Suppressor macrophage treated with lipopolysaccharide for 1 hour (primary cell): ENCODE results near the gene MIEF1.

Source experiments
- DNase-seq, 3 donors: peaks; one replicate each; pipeline ENCODE4 v3.0.0-alpha.2; 2020 to 2022

MIEF1 gene

DNA sequence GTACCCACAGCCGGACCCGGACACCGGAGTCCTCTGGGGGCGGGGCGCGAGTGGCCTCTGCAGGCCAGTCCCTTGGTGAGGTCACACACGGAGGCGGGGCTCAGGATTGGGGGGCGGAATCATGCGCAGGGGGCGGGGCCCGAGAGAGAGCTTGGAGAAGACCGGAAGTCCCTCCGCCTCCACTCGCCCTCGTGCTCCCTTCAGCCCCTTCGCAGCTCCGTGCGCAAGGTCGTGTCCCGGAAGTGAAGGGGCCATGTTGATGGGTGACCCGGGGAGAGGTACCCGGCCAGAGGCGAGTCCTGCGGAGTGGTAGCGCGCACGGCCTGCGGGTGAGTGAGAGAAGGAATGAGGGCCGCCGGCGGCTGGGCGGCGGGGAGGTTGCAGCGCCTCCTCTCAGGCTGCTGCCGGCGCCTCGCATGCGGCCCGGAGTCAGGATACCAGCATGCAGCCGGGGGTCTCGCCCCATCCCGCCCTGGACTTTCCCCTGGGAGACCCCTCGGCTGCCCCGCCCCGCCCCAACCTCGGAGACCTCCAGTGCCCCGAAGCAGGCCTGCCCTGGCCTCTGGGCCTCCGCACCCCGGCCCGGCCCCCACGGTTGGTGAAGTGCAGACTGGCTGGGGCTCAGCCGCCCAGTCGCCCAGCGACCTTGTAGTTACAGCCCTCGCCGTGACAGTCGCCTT is at the start of gene MIEF1:
TSS of gene MIEF1 (plus strand) at position 182 of the 680 bp plus-strand sequence. CDS start 9,005 bp downstream, outside the sequence.
- DNase-seq, result peak; percentile 97 to 99 (median 99)

DNA sequence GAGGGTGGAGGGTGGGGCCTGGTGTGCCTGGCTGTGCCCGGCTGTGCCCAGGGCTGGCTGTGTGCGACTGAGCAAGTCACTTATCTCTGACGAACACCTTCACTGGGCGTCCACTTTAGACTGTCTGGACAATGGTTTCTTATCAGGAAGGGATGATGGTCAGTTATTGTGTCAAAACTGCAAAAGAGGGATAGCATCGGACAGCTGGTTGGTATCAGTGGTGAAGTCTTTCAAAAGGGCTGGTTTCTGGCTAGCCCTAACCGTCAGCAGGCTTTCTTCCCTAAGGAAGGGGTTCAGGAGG is 49.4 kb upstream of the MIEF1 start:
- no peak for DNase-seq

DNA sequence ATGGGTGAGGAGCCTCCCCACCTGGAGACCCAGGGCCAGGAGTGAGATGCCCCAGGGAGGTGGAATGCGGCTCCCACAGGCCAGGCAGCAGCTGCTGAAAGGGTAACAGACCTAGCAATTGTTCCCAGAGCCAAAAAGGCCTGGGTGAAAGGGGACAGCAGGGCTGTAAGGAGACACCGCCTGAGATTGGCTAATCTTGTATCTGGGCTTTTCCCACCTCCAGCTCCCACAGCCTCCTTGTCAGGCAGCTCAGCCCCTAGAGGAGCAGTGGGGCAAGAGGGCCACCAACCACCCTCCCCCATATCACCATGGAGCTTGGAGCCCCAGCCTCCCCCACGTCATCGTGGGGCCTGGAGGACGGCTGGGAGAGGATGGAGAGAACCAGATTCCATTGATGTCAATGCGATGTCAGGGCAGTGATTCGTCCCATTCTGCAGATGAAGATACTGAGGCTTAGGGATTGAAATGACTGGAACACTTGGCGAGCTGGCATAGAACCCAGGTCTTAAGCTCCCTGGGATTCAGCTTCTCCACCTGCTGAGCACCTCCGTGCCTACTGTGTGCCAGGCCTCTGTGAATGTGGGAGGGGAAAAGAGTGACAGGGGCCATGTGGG is 48.2 kb upstream of the MIEF1 start:
- DNase-seq, result peak in 1 of 3 donors; percentile 20

DNA sequence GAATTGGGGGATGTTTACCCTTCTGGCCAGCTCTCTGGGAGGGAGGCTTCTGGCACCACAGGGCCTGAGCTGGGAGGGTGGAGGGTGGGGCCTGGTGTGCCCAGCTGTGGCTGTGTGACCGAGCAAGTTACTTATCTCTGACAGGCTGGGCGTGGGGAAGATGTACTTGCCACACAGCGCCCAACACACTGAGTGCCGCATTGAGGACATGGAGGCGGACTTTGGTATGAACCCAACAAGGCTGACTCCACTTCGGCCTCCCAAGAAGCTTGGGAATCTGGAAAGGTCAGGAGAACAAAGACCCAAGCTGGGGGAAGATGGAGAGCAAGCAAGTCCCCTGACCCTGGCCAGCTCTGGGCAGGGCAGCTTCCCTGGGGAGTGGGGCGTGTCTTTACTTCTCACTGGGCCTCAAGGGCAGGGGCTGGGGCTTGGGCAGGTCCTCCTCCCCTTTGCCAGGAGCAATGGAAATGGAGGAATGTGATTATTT is 47.7 kb upstream of the MIEF1 start:
- DNase-seq, result no peak

DNA sequence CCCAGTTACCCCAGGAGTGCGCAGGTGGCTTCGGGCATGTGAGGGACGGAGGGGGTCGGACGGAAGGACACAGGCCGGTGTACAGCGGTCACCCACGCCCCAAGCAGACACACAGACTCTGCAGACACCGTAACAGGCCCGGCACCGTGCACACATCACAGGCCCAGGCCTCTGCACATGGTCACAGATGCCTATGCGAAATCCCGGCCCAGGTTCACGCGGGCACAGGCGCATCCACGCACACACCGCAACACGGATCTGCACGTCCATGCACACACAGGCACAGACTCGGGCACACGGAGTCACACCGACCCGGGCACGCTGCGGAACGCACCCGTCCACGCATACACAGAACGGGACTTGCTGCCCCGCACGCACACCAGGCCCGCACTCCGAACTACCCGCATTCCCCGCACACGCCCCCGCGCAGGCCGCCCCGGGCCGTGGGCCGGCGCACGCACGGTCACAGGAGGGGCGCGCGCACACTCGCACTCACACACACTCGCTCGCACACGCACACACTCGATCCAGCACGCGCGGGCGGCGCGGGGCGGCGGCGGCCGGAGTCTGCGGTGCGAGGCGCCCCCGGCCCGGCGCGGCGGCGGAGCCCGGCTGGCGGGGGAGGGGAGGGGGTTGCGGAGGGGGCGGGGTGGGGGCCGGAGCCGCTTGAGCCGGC is 45.4 kb upstream of the MIEF1 start, which contains the start of gene MGAT3:
TSS of gene MGAT3 (plus strand) at position 491 of the 676 bp plus-strand sequence. CDS start 30,336 bp downstream, outside the sequence.
- DNase-seq, result no peak

DNA sequence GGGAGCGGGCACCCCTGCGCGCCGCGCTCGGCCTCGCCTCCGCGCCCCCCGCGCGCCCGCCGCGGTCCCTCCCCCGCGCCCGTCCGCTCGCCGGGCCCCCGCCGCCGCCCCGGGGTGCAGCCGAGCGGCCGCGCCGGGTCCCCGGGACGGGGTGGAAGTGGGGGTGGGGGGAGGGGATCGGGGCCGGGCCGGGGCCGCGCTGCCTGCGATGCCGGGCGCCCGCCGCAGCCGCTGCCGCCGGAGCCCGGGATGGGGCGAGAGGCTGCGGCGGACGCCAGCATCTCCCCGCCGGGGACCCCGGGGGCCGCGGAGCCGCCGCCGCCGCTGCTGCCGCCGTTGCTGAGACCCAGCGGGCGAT is 44.9 kb upstream of the MIEF1 start:
- peak in 1 of 3 donors; percentile 37 for DNase-seq

DNA sequence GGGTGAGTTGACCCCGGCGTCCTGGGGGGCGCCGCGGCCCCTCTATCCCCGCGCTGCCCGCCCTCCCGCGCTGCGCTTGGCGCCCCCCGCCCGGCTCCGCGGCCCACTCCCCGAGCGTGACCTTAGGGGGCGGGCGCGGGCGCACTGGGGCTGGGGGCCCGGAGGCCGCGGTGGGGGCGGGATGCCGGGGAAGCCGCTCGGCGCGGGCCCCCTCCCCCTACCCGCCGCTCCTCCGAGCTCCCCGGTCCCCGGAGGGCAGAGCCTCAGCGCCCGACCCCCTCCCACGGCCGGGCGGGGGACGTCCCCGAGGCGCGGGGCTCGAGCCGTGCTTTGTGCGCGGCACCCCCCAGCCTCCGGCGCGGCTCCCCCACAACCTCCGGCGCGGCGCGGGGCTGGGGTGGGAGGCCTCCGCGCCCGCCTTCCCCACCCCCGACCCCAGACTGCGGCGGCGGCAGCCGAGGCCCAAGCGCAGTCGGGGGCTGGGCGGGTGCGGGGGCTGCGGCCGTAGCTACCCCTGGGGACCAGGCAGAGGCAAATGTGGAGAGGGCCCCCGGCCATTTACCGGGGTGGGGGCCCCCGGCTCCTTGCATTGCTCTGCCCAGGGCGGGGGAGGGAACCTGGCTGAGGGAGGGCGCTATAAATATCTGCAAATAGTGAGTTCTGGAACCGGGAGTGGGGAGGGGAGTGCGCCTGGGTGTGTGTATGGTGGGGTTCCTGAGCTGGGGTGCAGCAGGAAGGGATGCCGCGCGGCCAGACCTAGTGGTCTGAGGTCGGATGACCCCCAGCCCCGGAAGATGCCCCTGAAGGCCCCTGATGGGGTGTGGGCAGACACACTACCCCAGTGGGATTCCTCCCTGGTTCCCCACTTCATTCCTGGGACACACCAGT is 44.3 kb upstream of the MIEF1 start:
- DNase-seq, result no peak

DNA sequence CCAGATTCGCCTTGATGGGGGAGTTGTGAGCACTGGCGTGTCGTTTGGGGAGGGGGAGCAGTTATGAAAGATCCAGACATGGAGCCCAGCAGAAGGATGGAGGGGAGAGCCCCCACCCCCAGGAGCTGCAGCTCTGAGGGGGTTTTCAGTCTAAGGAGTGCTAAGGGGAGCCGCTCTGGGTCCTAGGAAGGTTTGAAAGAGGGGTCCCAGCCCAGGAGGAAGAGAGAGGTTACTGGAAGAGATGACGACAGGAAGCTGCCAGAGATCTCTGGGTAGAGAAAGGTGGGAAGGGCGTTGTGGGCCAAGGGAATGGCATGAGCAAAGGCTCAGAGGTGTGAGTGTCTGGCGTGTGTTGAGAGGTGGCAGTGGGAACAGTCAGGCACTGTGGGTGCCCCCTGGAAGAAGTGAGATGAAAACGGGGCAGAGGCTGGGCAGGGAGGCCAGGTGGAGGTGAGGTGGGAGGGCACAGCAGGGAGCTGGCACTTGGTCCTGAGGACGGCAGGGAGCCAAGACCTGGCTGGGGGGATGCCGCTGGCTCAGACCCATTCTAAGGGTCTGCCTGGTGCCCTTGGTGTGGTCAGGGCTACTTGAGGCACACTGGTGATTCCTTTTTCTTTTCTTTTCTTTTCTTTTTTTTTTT is 43.5 kb upstream of the MIEF1 start:
- DNase-seq, result no peak

DNA sequence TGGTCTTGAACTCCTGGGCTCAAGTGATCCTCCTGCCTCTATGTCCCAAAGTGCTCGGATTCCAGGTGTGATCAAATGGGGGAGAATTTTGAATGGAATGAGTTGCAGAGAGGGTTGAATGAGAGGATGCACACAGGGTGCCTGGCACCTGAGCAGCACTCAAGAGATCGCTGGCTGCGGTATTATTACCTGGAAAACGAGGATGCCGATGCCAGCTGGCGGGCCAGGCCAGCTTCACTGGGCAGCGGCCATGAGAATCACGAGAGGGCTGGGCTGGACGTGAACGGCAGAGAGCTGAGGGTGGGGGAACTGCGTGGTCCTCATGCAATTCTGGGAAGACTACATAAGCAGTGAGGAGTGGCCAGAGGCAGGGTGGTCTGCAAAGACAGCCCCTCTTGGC is 42.4 kb upstream of the MIEF1 start:
- no peak for DNase-seq

DNA sequence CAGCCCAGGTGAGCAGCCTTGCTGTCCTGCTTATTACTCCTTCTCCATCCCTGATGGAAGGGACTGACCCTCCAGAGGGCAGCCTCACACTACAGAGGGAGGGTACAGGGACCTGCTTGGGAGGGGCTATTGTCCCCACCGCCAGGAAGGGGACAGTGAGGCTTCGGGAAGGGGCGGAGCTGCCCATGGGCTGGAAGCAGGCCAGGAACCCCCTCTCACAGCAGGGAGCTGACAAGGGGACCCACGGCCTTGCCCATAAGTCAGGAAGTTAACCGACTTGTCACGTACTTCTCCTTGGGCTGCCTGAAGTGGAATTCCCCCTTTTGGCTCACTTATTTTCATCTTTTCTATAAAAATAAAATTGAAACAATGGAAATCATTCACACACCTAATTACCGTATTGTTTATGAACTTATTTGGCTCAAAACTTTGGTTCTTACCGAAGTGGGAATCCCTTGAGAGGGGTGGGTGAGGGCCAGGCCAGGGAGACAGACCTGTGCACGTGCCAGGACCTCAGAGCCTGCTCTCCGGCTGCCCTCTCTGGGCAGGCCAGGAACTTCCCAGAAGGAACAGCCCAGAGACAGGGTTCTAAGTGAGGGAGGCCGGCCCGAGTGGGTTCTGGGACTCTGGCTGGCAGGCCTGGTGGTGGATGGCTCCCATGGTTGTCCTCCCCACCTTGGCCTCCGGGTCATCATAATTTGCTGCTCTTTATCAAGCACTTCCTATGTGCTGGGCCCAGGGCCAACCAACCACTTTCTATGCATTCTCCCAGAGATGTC is 39.5 kb upstream of the MIEF1 start:
- DNase-seq, result peak; percentile 62 to 69 (median 66)

DNA sequence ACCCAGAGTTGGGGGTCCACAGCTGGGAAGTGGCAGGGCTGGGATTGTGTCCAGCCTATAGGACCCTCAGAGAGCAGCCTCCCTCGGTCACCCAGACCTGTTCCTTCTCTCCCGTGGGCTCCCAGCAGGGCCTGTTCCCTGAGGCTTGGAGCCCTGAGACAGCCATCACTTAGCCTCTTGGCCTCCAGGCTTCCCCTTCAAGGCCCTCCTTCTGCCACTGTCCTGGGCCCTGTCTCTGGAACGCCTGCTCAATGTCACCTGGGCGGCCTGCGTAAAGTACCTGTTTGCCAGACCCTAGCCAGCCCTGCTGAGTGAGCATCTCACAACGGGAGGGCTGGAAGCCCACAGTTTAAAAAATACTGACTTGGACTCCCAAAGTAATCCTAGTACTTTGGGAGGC is 38.8 kb upstream of the MIEF1 start:
- DNase-seq, result no peak

DNA sequence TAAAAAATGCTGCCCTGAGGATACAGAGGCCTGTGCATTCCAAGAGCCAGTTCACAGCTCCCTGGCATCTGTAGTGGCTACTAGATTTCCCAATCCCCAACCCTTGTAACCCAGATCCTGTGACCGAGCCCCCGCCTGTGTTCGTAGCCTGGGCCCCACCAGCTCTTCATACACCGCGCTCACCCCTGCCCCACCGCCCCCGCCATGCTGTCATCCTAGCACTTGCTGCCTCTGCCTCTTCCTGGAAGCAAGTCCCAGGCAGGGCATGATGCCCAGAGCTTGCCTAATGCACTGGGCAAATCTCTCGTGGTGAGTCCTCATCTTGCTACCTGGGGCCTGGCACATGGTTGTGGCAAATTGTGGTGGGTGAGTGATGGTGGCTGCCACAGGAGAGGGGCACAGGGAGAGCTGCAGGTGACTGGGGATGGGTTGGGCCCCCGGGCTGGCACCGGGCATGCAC is 38.1 kb upstream of the MIEF1 start:
- DNase-seq, result peak in 1 of 3 donors; percentile 25

DNA sequence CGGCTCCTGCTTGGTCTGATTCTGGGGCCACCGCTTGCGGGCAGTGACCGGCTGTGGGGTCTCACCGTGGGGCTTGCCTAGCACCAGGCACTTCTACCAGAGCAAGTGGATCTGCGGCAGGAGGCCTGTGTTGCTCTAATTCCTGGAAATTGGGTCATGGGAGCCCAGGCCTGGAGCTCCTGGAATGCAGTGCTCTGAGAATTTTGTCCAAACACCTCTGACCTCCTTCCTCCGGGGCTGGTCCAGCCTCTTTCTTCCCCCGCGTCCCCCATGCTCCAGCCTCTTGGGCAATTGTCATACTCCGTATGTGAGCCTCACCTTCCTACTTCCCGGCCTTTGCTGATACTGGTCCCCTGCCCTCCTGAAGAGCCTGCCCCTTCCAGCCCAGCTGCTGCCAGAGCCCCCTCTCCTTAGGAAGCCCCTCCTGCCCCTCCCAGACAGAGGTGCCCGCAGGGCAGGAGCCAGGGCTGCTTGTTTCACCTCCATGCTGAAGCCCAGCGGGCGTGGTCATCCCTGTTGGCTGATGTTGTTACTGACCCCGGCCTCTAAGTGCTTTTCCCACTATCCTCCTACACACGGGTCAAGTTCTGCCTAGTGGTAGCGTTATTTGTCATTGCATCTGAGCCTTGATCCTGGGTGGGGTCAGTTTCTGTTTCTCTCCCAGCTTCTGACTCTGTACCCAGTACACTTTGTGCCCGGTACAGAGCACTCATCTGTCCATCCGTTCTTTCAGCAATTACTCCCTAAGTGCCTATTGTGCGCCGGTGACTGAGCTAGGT is 35.7 kb upstream of the MIEF1 start:
- peak; percentile 26 to 47 (median 35) for DNase-seq

DNA sequence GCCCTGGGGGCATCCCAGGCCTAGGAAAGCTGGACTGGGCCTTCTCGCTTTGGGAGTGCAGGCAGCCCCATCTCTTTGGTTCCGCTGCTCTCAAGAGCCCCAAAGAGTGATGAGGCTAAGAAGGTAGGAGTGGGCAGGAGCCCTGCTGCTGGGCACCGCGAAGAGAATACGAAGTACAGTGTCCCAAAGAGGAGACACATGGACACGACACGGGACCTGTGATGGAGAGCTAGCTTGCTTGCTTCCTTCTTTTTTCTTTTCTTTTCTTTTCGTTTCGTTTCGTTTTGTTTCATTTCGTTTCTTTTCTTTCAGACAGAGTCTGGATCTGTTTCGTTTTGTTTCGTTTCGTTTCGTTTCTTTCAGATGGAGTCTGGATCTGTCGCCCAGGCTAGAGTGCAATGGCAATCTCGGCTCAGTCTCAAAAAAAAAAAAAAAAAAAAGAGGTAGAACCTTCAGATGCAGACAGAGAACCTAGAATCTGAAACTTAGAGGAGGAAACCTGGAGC is 34.6 kb upstream of the MIEF1 start:
- DNase-seq, result no peak

DNA sequence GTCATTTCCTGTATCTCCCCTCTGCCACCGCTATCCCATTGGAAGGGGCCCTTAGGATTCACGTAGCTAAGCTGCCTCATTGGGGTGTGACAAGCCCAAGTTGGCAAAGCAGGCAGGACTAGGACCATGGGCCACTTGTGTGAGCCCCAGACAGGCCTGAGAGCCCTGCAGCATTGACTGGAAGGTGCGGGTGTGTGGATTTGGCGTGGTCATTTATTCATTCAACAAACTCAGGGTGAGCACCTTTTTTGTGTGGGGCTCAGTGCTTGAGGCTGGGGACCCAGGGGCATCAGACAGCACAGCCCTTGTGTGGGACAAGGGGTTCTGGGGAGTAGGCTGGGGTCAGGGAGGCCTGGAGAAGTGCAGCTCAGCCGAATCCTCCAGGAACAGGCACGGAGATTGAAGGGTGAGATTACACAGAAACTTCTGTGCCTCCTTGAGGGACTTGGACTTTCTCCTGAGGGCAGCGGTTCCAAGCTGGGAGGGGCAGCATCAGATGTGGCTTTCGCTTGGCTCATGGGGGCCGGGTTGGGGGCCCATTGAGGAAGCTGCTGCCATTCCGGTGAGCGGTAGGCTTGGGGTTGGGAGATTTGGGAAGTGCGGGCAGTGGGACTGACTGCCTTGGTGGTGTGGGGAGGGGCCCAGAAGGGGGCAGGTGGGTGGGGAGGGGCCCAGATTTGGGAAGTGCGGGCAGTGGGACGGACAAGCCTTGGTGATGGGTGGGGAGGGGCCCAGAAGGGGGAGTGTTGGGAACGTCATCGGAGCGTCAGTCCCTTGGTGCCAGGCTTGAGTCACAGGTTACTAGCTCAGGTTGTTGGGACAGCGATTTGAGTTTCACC is 33.4 kb upstream of the MIEF1 start:
- DNase-seq, result peak; percentile 40 to 73 (median 47)

DNA sequence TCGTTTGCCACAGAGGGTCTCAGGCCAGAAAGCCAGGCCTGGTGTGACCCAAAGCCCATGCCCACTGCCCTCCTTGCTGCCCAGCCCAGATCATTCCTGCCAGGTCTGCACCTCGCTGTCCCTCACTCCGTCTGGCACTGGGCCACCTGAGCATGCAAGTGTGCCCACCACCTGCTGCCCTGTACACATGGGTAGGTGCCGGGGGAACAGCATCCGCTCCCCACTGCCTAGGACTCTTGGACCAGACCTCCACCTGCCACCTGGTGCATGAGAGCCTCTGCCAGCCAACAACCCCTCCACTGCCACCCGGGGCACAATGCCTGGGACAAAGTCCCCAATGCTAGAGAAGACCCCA is 32.8 kb upstream of the MIEF1 start:
- DNase-seq, result no peak

DNA sequence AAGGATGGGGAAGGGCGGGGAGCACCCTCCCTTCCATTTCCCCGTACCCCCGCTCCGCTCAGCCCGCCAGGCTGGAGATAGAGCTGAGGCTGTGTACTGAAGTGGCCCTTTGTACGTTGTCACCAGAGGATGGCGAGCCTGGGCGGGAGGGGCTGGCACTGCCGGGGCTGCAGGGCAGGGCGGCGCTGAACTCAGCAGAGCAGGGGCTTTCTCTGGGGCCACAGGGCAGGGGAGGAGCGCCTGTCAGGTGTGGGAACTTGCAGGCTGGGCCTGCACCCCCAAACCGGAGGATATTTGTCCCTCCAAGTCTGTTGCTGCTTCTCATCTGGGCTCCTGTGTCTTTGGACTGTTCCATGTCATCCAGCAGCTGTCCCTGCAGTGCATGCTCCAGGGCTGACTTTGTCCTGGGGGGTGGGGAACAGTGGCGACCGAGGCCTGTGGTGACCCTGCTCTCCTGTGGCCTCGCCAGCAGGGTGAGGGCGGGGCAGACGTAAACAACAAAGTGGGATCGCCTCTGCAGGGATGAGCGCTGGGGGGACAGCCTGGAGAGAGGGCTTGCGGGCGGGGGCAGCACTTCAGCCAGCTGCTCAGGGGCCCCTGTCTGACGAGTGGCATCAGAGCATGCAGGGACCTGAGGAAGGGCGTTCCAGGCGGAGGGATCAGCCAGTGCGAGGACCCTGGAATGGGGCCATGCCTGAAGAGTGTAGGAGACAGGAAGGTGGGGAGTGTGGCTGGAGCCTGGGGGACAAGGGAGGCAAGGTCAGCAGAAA is 32.2 kb upstream of the MIEF1 start:
- no peak for DNase-seq

DNA sequence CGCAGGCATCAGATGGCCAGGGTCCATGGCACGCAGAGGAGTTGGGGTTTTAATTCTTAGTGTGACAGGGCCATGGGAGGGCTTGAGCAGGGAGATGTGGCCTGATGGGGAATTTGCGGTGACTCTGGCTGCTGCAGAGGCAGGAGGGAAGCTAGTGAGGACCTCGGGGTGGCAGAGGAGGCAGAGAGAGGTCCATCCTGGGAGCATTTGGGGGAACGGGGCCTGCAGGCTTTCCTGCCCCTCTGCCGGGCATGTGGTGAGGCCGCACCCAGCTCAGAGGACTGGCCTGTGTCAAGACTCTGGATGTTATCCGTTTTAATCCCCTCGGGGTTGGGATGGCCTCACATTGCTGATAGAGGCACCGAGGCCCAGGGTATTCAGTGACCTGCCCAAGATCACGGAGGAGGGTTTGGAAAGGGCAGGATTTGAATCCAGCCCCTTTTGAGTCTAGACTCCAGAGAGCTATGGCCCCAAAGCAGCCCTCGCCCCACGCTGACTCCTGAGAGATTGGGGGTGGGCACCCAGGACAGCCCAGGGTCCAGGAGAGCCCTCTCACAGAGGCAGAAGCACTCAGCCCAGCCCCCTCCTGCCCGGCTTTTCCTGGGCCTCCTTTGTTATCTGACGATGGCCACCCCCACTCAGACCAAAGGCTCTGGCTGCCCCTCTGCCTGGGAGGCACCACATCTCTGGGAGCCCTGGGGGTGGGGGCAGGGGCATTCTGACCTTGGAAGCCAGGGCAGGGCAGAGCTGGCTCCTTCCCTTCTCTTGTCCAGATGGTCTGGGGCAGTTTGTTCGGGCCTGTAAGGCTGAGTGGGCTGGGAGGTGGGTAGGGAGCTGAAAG is 31.4 kb upstream of the MIEF1 start:
- DNase-seq, result no peak
